OCI-LY1 (cell line): ENCODE results near the gene POLE.

ENCODE experiments used
- H2AFZ ChIP-seq: fragments of 200-600 bp; sonication (generic), shearing (Covaris generic); 2 replicates; pipeline ENCODE4 v1.6.0; 2014; ENCODE audit warnings: antibody characterized with exemption, mild to moderate bottlenecking, low read length
- H3F3A ChIP-seq: fragments of 200-600 bp; sonication (generic), shearing (Covaris generic); 2 replicates; pipeline ENCODE4 v1.6.0; 2014; ENCODE audit warnings: mild to moderate bottlenecking, antibody characterized with exemption, low read length, moderate library complexity; ENCODE audit not compliant: insufficient read depth
- H3K27ac ChIP-seq: fragments of 200-600 bp; sonication (generic); 2 replicates; pipeline ENCODE4 v1.5.1; 2014; ENCODE audit warnings: low read length, mixed run types, mild to moderate bottlenecking, low read depth; ENCODE audit not compliant: poor library complexity, severe bottlenecking
- H3K27me3 ChIP-seq: fragments of 200-600 bp; sonication (generic); 2 replicates; pipeline ENCODE4 v1.6.0; 2014; ENCODE audit warnings: antibody characterized with exemption, mild to moderate bottlenecking, low read length, moderate library complexity; ENCODE audit not compliant: insufficient read depth
- H3K36me3 ChIP-seq: fragments of 200-600 bp; sonication (generic); 2 replicates; pipeline ENCODE4 v1.6.1; 2014; ENCODE audit warnings: mild to moderate bottlenecking, antibody characterized with exemption, low read length, moderate library complexity, mixed read lengths; ENCODE audit not compliant: insufficient read depth
- H3K4me1 ChIP-seq: fragments of 200-600 bp; sonication (generic); 2 replicates; pipeline ENCODE4 v1.5.1; 2014; ENCODE audit warnings: mild to moderate bottlenecking, low read length, moderate library complexity; ENCODE audit not compliant: insufficient read depth, severe bottlenecking
- H3K4me2 ChIP-seq: fragments of 200-600 bp; sonication (generic), shearing (Covaris generic); 2 replicates; pipeline ENCODE4 v1.6.1; 2014; ENCODE audit warnings: low read length
- H3K4me3 ChIP-seq: fragments of 200-600 bp; sonication (generic); 2 replicates; pipeline ENCODE4 v1.5.1; 2014; ENCODE audit warnings: low read length, low read depth, mild to moderate bottlenecking, mixed read lengths; ENCODE audit not compliant: poor library complexity, severe bottlenecking
- H3K79me2 ChIP-seq: fragments of 200-600 bp; shearing (Covaris generic); 2 replicates; pipeline ENCODE4 v1.6.1; 2016; ENCODE audit warnings: mixed run types, low read length, mixed read lengths; ENCODE audit not compliant: insufficient read depth
- H3K9ac ChIP-seq: fragments of 200-600 bp; sonication (generic), shearing (Covaris generic); 2 replicates; pipeline ENCODE4 v1.6.1; 2014; ENCODE audit warnings: mild to moderate bottlenecking, low read length, mixed read lengths
- H3K9me2 ChIP-seq: fragments of 200-600 bp; sonication (generic), shearing (Covaris generic); 2 replicates; pipeline ENCODE4 v1.6.1; 2014; ENCODE audit warnings: low read depth, mild to moderate bottlenecking, low read length, mixed read lengths
- H3K9me3 ChIP-seq: fragments of 200-600 bp; shearing (Covaris generic); 2 replicates; pipeline ENCODE4 v1.6.1; 2014; ENCODE audit warnings: low read length, mixed read lengths
- H4K20me1 ChIP-seq: fragments of 200-600 bp; sonication (generic), shearing (Covaris generic); 2 replicates; pipeline ENCODE4 v1.6.0; 2016; ENCODE audit warnings: mild to moderate bottlenecking, low read length; ENCODE audit not compliant: insufficient read depth
- CTCF ChIP-seq: fragments of 200-600 bp; sonication (generic), shearing (Covaris generic); IDR thresholded peaks from 2 replicates; pipeline ENCODE4 v1.5.1; 2017; ENCODE audit warnings: mild to moderate bottlenecking, antibody characterized with exemption, low read length, moderate library complexity, mixed read lengths
- EZH2 ChIP-seq: fragments of 200-600 bp; sonication (generic), shearing (Covaris generic); IDR thresholded peaks from 2 replicates; pipeline ENCODE4 v1.8.0; 2017; ENCODE audit warnings: borderline replicate concordance, mixed run types, mild to moderate bottlenecking, antibody characterized with exemption, low read length, moderate library complexity, mixed read lengths

The POLE gene

GRCh38 chr12:132614861-132615578, 72.1 kb downstream of the POLE start:
- Histone ChIP-seq H4K20me1 (no peaks in the 10 kb centered on the region), H3K27ac (no peak overlapping the region), H3K79me2 (no peaks in the 10 kb centered on the region), H3K9me3 (0 out of 2 replicates have a peak, but pooled peaks cover 6% of the 10 kb centered on the region), H3K9ac (no peak overlapping the region), H3F3A (no peaks in the 10 kb centered on the region), H3K4me2 (no peak overlapping the region), H3K4me1 (no peaks in the 10 kb centered on the region), H2AFZ (no peak overlapping the region), H3K9me2 (no peaks in the 10 kb centered on the region), H3K27me3 (peaks cover 15% of the 10 kb centered on the region; the same call in 1 of the 2 replicates), H3K36me3 (no peaks in the 10 kb centered on the region; the same call in 1 of the 2 replicates), H3K4me3 (no peak overlapping the region)
- TF ChIP-seq CTCF = peak; percentile 82
- no peak for TF ChIP-seq EZH2

GRCh38 chr12:132614029-132614428, 73.1 kb downstream of the POLE start:
- Histone ChIP-seq H3K9me2 (no peaks in the 10 kb centered on the region), H3K9me3 (0 out of 2 replicates have a peak, but pooled peaks cover 6% of the 10 kb centered on the region), H3K9ac (no peak overlapping the region), H3K4me2 (no peak overlapping the region), H3K4me3 (no peak overlapping the region), H3K79me2 (no peaks in the 10 kb centered on the region), H3K36me3 (no peaks in the 10 kb centered on the region; the same call in 1 of the 2 replicates), H4K20me1 (no peaks in the 10 kb centered on the region), H3K4me1 (no peaks in the 10 kb centered on the region), H3K27me3 (peaks cover 15% of the 10 kb centered on the region; the same call in 1 of the 2 replicates), H3K27ac (no peak overlapping the region), H3F3A (no peaks in the 10 kb centered on the region), H2AFZ (no peak overlapping the region)
- TF ChIP-seq EZH2 (no peak), CTCF (no peak)

GRCh38 chr12:132611620-132612019, 75.5 kb downstream of the POLE start:
- Histone ChIP-seq H4K20me1 (no peaks in the 10 kb centered on the region), H3K9me3 (0 out of 2 replicates have a peak, but pooled peaks cover 4% of the 10 kb centered on the region), H3F3A (no peaks in the 10 kb centered on the region), H3K4me1 (no peaks in the 10 kb centered on the region), H2AFZ (no peak overlapping the region), H3K27me3 (peaks cover 15% of the 10 kb centered on the region; the same call in 1 of the 2 replicates), H3K4me2 (no peak overlapping the region), H3K27ac (no peak overlapping the region), H3K36me3 (no peaks in the 10 kb centered on the region; the same call in 1 of the 2 replicates), H3K4me3 (no peak overlapping the region), H3K79me2 (no peaks in the 10 kb centered on the region), H3K9ac (no peak overlapping the region), H3K9me2 (no peaks in the 10 kb centered on the region)
- TF ChIP-seq CTCF (no peak), EZH2 (no peak)
